Central memory CD8-positive, alpha-beta T cell (primary cell): ENCODE measurements around the gene SV2B.
"Not testable (repeated sequence)": the region's sequence is repeated elsewhere in the genome, so short reads cannot be mapped to it uniquely, and the experiment has no call there.

Experiments
- ATAC-seq: fragments of 150-1000 bp; cut with Tn5 transposase; replicated peaks from 2 replicates; pipeline ENCODE4 v1.10.0; 2022; ENCODE audit warnings: mild to moderate bottlenecking, moderate FRiP score, moderate number of reproducible peaks; ENCODE audit not compliant: poor library complexity, severe bottlenecking; ENCODE audit errors: extremely low read depth
- DNase-seq, 2 donors: peaks; one replicate each; pipeline ENCODE4 v3.0.0; 2021; ENCODE audit warnings: low spot score in 2 of 2
- H3K27ac Mint-ChIP-seq: one replicate; pipeline ENCODE4 v1.8.0; 2022; ENCODE audit warnings: low read depth, mild to moderate bottlenecking, moderate library complexity, mixed read lengths
- H3K27me3 Mint-ChIP-seq: one replicate; pipeline ENCODE4 v1.8.0; 2022; ENCODE audit warnings: mixed read lengths
- H3K36me3 Mint-ChIP-seq: one replicate; pipeline ENCODE4 v1.8.0; 2022; ENCODE audit warnings: mild to moderate bottlenecking, moderate library complexity, mixed read lengths; ENCODE audit not compliant: insufficient read depth
- H3K4me1 Mint-ChIP-seq: one replicate; pipeline ENCODE4 v1.8.0; 2022; ENCODE audit warnings: mixed read lengths
- H3K4me3 Mint-ChIP-seq: one replicate; pipeline ENCODE4 v1.8.0; 2022; ENCODE audit warnings: mild to moderate bottlenecking, moderate library complexity, mixed read lengths
- H3K9me3 Mint-ChIP-seq: one replicate; pipeline ENCODE4 v1.8.0; 2022; ENCODE audit warnings: mixed read lengths

SV2B gene

DNA sequence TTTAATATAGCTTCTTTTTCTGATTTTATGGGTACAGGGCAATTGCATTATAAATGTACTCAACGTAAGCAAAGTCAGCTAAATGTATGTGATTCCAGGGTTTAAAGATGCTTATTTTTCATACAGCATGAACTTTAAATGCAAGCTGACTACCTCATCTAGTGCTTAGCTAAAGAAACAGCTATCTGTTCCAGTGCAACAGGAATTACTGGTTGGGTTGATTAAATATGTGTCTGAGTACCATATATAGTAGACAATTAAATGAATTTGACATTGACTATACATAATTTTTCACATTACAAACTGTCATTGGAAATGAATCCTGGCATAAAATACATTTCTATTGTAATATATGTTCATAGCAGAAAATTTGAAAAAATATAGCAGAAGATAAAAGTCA, 26.3 kb upstream of the SV2B start:
- no peak for DNase-seq
- H3K9me3 Mint-ChIP-seq, result peaks cover 4% of the 10 kb centered on the region
- peaks cover 53% of the 10 kb centered on the region for H3K27me3 Mint-ChIP-seq
- no peaks in the 10 kb centered on the region for H3K36me3 Mint-ChIP-seq
- H3K27ac Mint-ChIP-seq, result no peak overlapping the region
- no peaks in the 10 kb centered on the region for H3K4me1 Mint-ChIP-seq
- ATAC-seq, result no peak
- no peak overlapping the region for H3K4me3 Mint-ChIP-seq

DNA sequence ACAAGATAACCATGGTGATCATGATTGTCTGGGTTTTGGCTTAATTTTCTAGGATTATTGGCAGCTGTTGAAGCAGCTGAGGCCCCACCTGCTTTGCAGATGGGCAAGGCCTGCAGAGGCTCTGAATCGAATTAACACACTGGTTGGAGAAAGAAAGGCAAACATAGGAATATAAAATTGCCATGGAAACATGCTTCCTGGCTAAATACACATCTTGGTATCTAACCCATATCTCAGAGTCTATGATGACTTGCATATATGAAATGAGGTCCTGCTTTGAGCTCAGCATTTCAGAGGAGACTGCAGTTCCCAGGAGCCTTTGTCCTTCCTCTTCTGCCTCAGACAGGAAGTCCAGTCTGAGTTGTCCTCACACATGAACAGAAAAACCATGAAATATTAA, 24.3 kb upstream of the SV2B start:
- peaks cover 49% of the 10 kb centered on the region for H3K27me3 Mint-ChIP-seq
- DNase-seq (no peak), ATAC-seq (no peak)
- no peak overlapping the region for H3K4me3 Mint-ChIP-seq
- peaks cover 15% of the 10 kb centered on the region for H3K9me3 Mint-ChIP-seq
- H3K4me1 Mint-ChIP-seq, result no peaks in the 10 kb centered on the region
- H3K27ac Mint-ChIP-seq, result no peak overlapping the region
- H3K36me3 Mint-ChIP-seq, result no peaks in the 10 kb centered on the region

DNA sequence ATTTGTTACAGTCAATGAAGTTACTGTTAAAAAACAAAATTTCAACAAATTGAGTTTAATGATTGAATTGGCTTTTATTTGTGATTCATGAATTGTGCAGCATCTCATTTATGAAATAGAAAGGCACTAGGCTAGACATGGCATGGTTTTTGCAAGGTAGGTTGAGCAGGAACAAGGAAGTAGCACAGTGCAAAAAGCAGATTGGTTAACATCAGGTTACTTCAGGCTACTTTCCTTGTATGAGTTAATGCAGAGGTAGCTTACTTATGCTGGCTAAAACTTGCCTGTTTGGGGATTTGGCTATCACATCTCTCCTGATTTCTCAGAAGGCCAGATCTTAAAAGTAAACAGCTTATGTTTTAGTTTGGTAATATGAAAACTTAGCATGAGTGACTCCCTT, 23.0 kb upstream of the SV2B start:
- no peak overlapping the region for H3K27ac Mint-ChIP-seq
- H3K9me3 Mint-ChIP-seq, result peaks cover 21% of the 10 kb centered on the region
- no peaks in the 10 kb centered on the region for H3K36me3 Mint-ChIP-seq
- peaks cover 36% of the 10 kb centered on the region for H3K27me3 Mint-ChIP-seq
- DNase-seq (no peak), ATAC-seq (no peak)
- no peaks in the 10 kb centered on the region for H3K4me1 Mint-ChIP-seq
- H3K4me3 Mint-ChIP-seq, result no peak overlapping the region

DNA sequence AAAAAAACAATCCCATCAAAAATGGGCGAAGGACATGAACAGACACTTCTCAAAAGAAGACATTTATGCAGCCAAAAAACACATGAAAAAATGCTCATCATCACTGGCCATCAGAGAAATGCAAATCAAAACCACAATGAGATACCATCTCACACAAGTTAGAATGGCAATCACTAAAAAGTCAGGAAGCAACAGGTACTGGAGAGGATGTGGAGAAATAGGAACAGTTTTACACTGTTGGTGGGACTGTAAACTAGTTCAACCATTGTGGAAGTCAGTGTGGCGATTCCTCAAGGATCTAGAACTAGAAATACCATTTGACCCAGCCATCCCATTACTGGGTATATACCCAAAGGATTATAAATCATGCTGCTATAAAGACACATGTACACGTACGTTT, 6.2 kb upstream of the SV2B start:
- not testable (repeated sequence) for H3K27ac Mint-ChIP-seq, H3K36me3 Mint-ChIP-seq, DNase-seq, H3K4me3 Mint-ChIP-seq, ATAC-seq, H3K4me1 Mint-ChIP-seq, H3K9me3 Mint-ChIP-seq
- peaks cover 65% of the 10 kb centered on the region for H3K27me3 Mint-ChIP-seq

DNA sequence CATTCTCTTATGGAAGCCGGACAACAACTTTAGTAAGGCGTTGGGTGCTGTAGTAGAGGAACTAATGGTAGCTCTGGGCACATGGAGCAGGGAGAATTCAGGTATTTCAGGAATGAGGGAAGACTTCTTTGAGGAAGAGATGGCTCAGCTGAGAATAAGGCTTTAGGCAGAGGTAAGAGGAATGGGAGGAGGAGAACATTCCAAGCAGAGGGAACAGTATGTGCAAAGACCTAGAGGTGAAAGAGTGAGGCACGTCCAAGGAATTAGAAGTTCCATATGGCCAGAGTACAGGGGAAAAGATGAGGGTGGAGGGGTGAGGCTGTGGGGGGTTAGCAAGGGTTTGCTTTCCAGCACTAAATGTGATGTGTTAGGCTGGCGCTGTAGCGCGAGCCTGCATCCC, 1.6 kb upstream of the SV2B start:
- DNase-seq (no peak), ATAC-seq (no peak)
- Mint-ChIP-seq H3K36me3 (no peaks in the 10 kb centered on the region), H3K27ac (no peak overlapping the region), H3K4me1 (peaks cover 19% of the 10 kb centered on the region), H3K9me3 (peaks cover 6% of the 10 kb centered on the region), H3K27me3 (peaks cover 86% of the 10 kb centered on the region), H3K4me3 (peak overlapping the region; percentile 7)

DNA sequence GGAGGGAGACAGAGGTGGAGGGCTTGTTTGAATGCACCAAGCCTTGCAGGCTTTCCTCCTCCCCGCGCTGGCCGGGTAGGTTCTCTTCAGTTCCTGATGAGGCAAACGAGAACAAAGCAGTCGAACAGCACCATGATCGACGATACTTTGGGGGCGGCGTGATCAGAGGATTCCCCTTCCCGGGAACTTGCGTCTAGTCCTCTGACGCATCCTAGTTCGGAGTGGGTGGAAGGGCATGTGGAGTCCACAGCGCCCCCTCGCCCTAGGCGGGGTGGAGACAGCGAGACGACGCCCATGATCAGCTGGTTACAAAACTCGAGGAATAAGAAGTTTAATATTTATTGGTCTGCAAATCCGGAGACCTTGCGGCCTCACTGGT, 452 bp upstream of the SV2B start:
- H3K4me1 Mint-ChIP-seq, result peaks cover 19% of the 10 kb centered on the region
- ATAC-seq, result no peak
- H3K9me3 Mint-ChIP-seq, result no peaks in the 10 kb centered on the region
- no peaks in the 10 kb centered on the region for H3K36me3 Mint-ChIP-seq
- DNase-seq, result no peak
- no peak overlapping the region for H3K27ac Mint-ChIP-seq
- H3K27me3 Mint-ChIP-seq, result peaks cover 97% of the 10 kb centered on the region
- H3K4me3 Mint-ChIP-seq, result peak overlapping the region; percentile 74

DNA sequence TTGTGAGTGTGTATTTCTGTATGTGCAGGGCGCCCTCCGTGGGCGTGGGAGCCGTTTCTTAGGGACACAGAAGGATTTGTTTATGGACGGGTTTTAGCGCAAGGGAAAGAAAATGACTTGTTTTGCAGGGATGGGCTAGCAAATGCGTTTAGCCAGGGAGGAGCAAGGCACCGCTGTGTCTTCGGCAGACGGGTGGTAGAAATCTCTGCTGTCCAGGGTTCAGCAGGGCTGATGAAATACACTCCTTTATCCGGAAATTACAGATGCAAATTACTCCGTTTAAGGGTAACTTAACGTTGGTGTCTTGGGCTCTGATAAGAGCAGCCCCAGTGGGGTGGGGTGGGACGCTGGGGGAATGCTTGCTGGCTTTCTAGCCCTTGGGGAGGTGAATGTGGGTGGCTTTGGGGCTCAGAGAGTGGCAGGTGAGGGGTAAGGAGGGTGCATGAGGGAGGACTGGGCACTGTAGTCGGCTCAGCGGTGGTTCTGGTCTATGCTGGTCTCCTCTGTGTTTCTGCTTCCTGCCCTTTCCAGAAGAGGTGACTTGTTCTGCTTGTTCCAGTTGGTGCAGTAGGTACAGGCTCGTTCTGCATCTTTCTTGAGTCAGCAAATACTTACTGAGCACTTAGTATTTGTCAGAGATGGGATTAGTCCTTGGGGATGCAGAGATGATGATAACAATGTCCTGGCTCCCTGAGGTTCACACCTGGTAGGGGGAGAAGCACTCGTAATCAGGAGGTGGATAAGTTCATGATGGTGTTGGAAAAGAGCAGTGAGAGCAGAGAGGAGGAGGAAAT, 954 bp downstream of the SV2B start:
- Mint-ChIP-seq H3K4me3 (peak overlapping the region; percentile 74), H3K27ac (no peak overlapping the region), H3K27me3 (peaks cover 97% of the 10 kb centered on the region), H3K36me3 (no peaks in the 10 kb centered on the region), H3K4me1 (peaks cover 19% of the 10 kb centered on the region), H3K9me3 (no peaks in the 10 kb centered on the region)
- no peak for DNase-seq
- peak; percentile 26 for ATAC-seq

DNA sequence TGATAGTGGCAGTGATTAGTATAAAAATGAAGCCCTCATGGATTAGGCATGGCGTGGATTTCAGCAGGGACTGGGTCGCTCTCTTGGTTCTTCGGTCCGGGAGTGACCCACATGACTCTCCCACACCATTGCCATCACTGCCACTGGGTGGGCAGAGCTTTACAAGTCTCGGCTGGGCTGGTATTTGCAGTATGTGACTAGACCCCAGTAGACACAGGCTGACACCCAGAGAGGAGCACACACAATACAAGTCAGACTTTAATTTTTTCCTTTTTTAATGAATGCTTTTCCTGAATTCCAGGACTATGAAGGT, 1.5 kb downstream of the SV2B start:
- Mint-ChIP-seq H3K27me3 (peaks cover 97% of the 10 kb centered on the region), H3K9me3 (no peaks in the 10 kb centered on the region), H3K4me3 (no peak overlapping the region), H3K4me1 (peaks cover 19% of the 10 kb centered on the region), H3K36me3 (no peaks in the 10 kb centered on the region), H3K27ac (no peak overlapping the region)
- DNase-seq (no peak), ATAC-seq (no peak)

DNA sequence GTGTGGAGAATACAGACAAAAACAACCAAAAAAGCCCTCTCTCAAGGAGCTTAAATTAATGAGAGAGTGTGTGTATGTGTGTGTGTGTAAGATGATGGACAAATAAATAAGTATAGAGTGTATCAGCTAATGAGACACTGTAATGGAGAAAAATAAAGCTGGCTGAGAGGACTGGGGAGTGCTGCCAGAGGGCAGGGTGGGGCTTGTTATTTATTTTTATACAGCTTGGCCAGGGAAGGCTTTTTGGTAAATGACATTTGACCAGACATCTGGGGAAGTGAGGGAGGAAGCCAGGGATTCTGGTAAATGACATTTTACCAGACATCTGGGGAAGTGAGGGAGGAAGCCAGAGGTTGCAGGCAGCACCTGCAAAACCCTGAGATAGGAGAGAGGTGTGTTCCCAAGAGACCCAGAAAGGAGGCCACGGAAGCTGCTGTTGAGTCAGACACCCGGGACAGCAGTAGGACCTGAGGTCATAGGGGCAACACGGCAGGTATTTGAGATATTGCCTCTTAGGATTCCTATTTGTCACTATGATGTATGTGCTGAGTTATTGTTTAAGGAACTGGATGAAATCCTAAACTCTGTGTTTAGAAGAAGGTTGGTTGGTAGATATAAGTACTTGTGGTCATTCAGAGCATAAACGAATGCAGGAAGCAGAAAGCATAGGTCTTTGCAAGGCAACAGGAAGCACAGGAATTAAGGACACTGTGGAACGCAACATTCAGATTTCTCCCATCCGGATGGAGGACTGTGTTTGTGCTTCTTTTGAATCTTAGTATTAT, 2.7 kb downstream of the SV2B start:
- no peak overlapping the region for H3K4me3 Mint-ChIP-seq
- no peak for DNase-seq
- H3K27me3 Mint-ChIP-seq, result peaks cover 93% of the 10 kb centered on the region
- H3K27ac Mint-ChIP-seq, result no peak overlapping the region
- H3K36me3 Mint-ChIP-seq, result no peaks in the 10 kb centered on the region
- ATAC-seq, result no peak
- no peaks in the 10 kb centered on the region for H3K9me3 Mint-ChIP-seq
- peaks cover 19% of the 10 kb centered on the region for H3K4me1 Mint-ChIP-seq

DNA sequence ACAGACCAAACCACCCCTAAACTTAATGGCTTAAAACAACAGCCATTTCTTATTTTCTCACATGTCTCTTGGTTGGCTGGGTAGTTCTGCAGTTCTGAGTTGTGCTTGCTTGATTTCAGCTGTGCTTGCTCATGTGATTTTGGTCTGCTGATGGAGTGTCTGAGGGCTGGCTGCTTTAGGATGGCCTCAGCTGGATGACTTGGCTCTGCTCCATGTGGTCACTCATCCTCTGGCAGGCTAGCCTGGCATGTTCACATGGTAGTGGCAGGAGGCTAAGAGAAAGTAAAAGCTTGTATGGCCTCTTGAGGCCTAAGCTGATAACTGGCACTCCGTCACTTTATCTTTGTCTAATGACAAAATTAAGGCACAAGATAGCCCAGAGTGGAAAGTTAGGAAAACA, 4.1 kb downstream of the SV2B start:
- ATAC-seq, result no peak
- peaks cover 18% of the 10 kb centered on the region for H3K4me1 Mint-ChIP-seq
- H3K27me3 Mint-ChIP-seq, result peaks cover 90% of the 10 kb centered on the region
- no peaks in the 10 kb centered on the region for H3K9me3 Mint-ChIP-seq
- DNase-seq, result no peak
- no peak overlapping the region for H3K4me3 Mint-ChIP-seq
- H3K27ac Mint-ChIP-seq, result no peak overlapping the region
- no peaks in the 10 kb centered on the region for H3K36me3 Mint-ChIP-seq

DNA sequence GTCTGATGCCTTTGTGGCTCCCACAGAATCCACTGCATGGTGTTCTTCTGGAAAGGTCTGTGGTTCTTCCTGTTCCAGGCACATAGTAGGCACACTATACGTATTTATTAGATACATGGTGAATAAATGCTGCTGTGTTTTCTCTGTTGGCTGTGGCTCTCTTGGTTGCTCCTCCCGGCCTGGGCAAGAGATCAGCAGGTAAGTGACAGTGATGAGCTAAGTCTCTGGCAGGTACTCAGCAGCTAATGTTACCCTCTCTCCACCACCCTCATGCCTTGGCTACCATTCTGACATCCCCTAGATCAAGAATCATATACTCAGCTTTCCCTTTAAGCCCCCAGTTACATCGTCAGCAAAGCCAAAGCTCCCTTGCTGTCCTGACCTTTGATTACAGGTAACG, 8.4 kb downstream of the SV2B start:
- H3K4me1 Mint-ChIP-seq, result no peaks in the 10 kb centered on the region
- peaks cover 89% of the 10 kb centered on the region for H3K27me3 Mint-ChIP-seq
- no peak for DNase-seq
- ATAC-seq, result no peak
- H3K27ac Mint-ChIP-seq, result no peak overlapping the region
- H3K9me3 Mint-ChIP-seq, result no peaks in the 10 kb centered on the region
- no peak overlapping the region for H3K4me3 Mint-ChIP-seq
- H3K36me3 Mint-ChIP-seq, result no peaks in the 10 kb centered on the region

DNA sequence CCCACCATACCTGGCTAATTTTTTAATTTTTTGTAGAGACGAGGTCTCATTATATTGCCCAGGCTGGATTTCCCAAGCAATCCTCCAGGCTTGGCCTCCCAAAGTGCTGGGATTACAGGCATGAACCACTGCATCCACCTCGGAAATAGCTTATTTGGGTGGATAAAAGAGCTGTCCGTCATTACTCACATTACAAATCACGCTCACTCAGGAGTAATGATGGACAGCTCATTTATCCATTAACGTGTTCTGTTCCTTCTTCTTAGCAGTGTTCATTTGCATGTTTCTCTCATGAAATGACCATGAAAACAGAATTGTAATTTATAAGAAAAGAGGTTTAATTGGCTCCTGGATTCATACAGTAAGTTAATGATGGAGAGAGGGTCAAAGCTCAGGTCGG, 9.8 kb downstream of the SV2B start:
- H3K27ac Mint-ChIP-seq, result no peak overlapping the region
- no peaks in the 10 kb centered on the region for H3K9me3 Mint-ChIP-seq
- H3K4me3 Mint-ChIP-seq, result no peak overlapping the region
- peaks cover 85% of the 10 kb centered on the region for H3K27me3 Mint-ChIP-seq
- ATAC-seq (no peak), DNase-seq (no peak)
- no peaks in the 10 kb centered on the region for H3K36me3 Mint-ChIP-seq
- no peaks in the 10 kb centered on the region for H3K4me1 Mint-ChIP-seq

DNA sequence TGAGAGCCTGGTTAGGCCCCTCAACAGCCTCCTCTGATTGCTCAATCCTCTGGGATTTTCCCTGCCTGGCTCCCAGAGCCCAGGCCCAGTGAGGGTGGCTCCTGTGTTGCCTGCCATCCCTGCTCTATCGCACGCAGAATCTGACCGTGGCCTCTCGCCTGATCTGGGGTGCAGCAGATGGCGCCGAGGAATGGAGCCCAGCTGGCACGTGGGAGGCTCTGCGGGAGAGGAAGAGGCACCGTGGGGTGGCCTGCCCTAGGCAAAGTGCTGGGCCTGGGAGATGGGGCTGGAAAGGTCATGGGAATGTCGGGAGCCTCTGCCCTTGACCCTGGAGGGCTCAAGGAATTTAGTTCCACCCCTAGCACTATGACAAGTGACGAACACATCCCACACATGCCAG, 10.3 kb downstream of the SV2B start:
- Mint-ChIP-seq H3K36me3 (no peaks in the 10 kb centered on the region), H3K4me3 (no peak overlapping the region), H3K9me3 (no peaks in the 10 kb centered on the region), H3K27me3 (peaks cover 85% of the 10 kb centered on the region), H3K27ac (no peak overlapping the region), H3K4me1 (no peaks in the 10 kb centered on the region)
- DNase-seq, result no peak
- ATAC-seq, result no peak
